MM.1S (cell line): ENCODE results near the gene CCDC88C.

Source experiments
- DNase-seq: peaks from one replicate; pipeline ENCODE4 v3.0.0-alpha.2; 2015
- H2AFZ ChIP-seq: fragments of 300-600 bp; sonication (generic); 2 replicates; pipeline ENCODE4 v1.6.0; 2016; ENCODE audit warnings: antibody characterized with exemption, low read length
- H3F3A ChIP-seq: fragments of 300-600 bp; sonication (generic); 2 replicates; pipeline ENCODE4 v1.6.1; 2016; ENCODE audit warnings: mild to moderate bottlenecking, antibody characterized with exemption, low read length, moderate library complexity, mixed read lengths; ENCODE audit not compliant: insufficient read depth
- H3K27ac ChIP-seq: fragments of 300-600 bp; sonication (generic); 2 replicates; pipeline ENCODE4 v1.5.1; 2016; ENCODE audit warnings: mild to moderate bottlenecking, low read length
- H3K27me3 ChIP-seq: fragments of 300-600 bp; sonication (generic); replicated peaks from 2 replicates; pipeline ENCODE4 v1.6.0; 2016; ENCODE audit warnings: low read length; ENCODE audit not compliant: insufficient read depth
- H3K36me3 ChIP-seq: fragments of 300-600 bp; sonication (generic); replicated peaks from 2 replicates; pipeline ENCODE4 v1.6.1; 2016; ENCODE audit warnings: mild to moderate bottlenecking, low read length, mixed read lengths; ENCODE audit not compliant: insufficient read depth
- H3K4me1 ChIP-seq: fragments of 300-600 bp; sonication (generic); 2 replicates; pipeline ENCODE4 v1.6.1; 2016; ENCODE audit warnings: low read length, mixed read lengths
- H3K4me2 ChIP-seq: fragments of 300-600 bp; sonication (generic); 2 replicates; pipeline ENCODE4 v1.6.0; 2016; ENCODE audit warnings: low read depth, low read length
- H3K4me3 ChIP-seq: fragments of 300-600 bp; sonication (generic); 2 replicates; pipeline ENCODE4 v1.5.1; 2016; ENCODE audit warnings: low read length, mixed read lengths
- H3K79me2 ChIP-seq: fragments of 300-600 bp; sonication (generic); 2 replicates; pipeline ENCODE4 v1.6.1; 2016; ENCODE audit warnings: mixed run types, low read length, mixed read lengths
- H3K9ac ChIP-seq: fragments of 300-600 bp; sonication (generic); 2 replicates; pipeline ENCODE4 v1.6.1; 2016; ENCODE audit warnings: low read length, mixed read lengths
- H3K9me2 ChIP-seq: fragments of 300-600 bp; sonication (generic); replicated peaks from 2 replicates; pipeline ENCODE4 v1.6.1; 2016; ENCODE audit warnings: mild to moderate bottlenecking, low read length, mixed read lengths; ENCODE audit not compliant: insufficient read depth
- H3K9me3 ChIP-seq: fragments of 300-600 bp; sonication (generic); replicated peaks from 2 replicates; pipeline ENCODE4 v1.6.1; 2016; ENCODE audit warnings: mild to moderate bottlenecking, low read length, mixed read lengths; ENCODE audit not compliant: insufficient read depth
- H4K20me1 ChIP-seq: fragments of 300-600 bp; sonication (generic); 2 replicates; pipeline ENCODE4 v1.6.1; 2016; ENCODE audit warnings: mild to moderate bottlenecking, low read length, moderate library complexity, mixed read lengths; ENCODE audit not compliant: insufficient read depth
- EZH2 ChIP-seq: fragments of 300-600 bp; sonication (generic); optimal IDR thresholded peaks from 2 replicates; pipeline ENCODE3; 2017; ENCODE audit warnings: low read depth, mild to moderate bottlenecking, antibody characterized with exemption, low read length, mixed read lengths
- EZH2phosphoT487 ChIP-seq: fragments of 300-600 bp; sonication (generic); IDR thresholded peaks from 2 replicates; pipeline ENCODE4 v1.6.1; 2018; ENCODE audit warnings: antibody characterized with exemption, low read length
- TF ChIP-seq, protein P1 (sequence below): fragments of 300-600 bp; sonication (generic); IDR thresholded peaks from 2 replicates; pipeline ENCODE4 v1.5.1; 2016; ENCODE audit warnings: antibody characterized with exemption, low read length, mixed read lengths

CCDC88C gene

GRCh38 chr14:91243074-91243471 lies 174.5 kb downstream of the CCDC88C start:
- TF ChIP-seq, protein P1, sequence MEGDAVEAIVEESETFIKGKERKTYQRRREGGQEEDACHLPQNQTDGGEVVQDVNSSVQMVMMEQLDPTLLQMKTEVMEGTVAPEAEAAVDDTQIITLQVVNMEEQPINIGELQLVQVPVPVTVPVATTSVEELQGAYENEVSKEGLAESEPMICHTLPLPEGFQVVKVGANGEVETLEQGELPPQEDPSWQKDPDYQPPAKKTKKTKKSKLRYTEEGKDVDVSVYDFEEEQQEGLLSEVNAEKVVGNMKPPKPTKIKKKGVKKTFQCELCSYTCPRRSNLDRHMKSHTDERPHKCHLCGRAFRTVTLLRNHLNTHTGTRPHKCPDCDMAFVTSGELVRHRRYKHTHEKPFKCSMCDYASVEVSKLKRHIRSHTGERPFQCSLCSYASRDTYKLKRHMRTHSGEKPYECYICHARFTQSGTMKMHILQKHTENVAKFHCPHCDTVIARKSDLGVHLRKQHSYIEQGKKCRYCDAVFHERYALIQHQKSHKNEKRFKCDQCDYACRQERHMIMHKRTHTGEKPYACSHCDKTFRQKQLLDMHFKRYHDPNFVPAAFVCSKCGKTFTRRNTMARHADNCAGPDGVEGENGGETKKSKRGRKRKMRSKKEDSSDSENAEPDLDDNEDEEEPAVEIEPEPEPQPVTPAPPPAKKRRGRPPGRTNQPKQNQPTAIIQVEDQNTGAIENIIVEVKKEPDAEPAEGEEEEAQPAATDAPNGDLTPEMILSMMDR = no peak
- TF ChIP-seq EZH2phosphoT487 (no peak), EZH2 (no peak)
- Histone ChIP-seq H2AFZ (no peak overlapping the region), H3K9me2 (no peaks in the 10 kb centered on the region), H3K9ac (no peak overlapping the region), H3K4me1 (peaks cover 21% of the 10 kb centered on the region), H3K9me3 (no peaks in the 10 kb centered on the region), H3K27ac (peak overlapping the region; percentile 44; the same call in 1 of the 2 replicates), H3K27me3 (no peaks in the 10 kb centered on the region), H3K4me2 (peak overlapping the region; percentile 45; the same call in 1 of the 2 replicates), H3K79me2 (no peaks in the 10 kb centered on the region), H3K4me3 (no peak overlapping the region), H3F3A (no peaks in the 10 kb centered on the region), H4K20me1 (no peaks in the 10 kb centered on the region), H3K36me3 (no peaks in the 10 kb centered on the region)
- DNase-seq = no peak

GRCh38 chr14:91242635-91243034 lies 175.0 kb downstream of the CCDC88C start:
- no peak overlapping the region for H3K4me3 ChIP-seq
- H3K36me3 ChIP-seq = no peaks in the 10 kb centered on the region
- H2AFZ ChIP-seq = no peak overlapping the region
- no peak for TF ChIP-seq EZH2
- TF ChIP-seq, protein P1 = no peak
- TF ChIP-seq EZH2phosphoT487 = no peak
- peaks cover 21% of the 10 kb centered on the region for H3K4me1 ChIP-seq
- H3K4me2 ChIP-seq = no peak overlapping the region
- no peak overlapping the region for H3K27ac ChIP-seq
- no peaks in the 10 kb centered on the region for H3K9me3 ChIP-seq
- no peaks in the 10 kb centered on the region for H3K27me3 ChIP-seq
- no peaks in the 10 kb centered on the region for H3K9me2 ChIP-seq
- no peaks in the 10 kb centered on the region for H4K20me1 ChIP-seq
- no peaks in the 10 kb centered on the region for H3F3A ChIP-seq
- no peak overlapping the region for H3K9ac ChIP-seq
- H3K79me2 ChIP-seq = no peaks in the 10 kb centered on the region
- DNase-seq = no peak

GRCh38 chr14:91241863-91242262 lies 175.8 kb downstream of the CCDC88C start:
- H3K27ac ChIP-seq = peak overlapping the region; percentile 29; the same call in 1 of the 2 replicates
- no peak overlapping the region for H3K4me3 ChIP-seq
- H3K27me3 ChIP-seq = no peaks in the 10 kb centered on the region
- no peaks in the 10 kb centered on the region for H3K9me2 ChIP-seq
- no peaks in the 10 kb centered on the region for H3K9me3 ChIP-seq
- no peaks in the 10 kb centered on the region for H3F3A ChIP-seq
- H4K20me1 ChIP-seq = no peaks in the 10 kb centered on the region
- no peak overlapping the region for H3K9ac ChIP-seq
- no peaks in the 10 kb centered on the region for H3K36me3 ChIP-seq
- H3K79me2 ChIP-seq = no peaks in the 10 kb centered on the region
- H3K4me2 ChIP-seq = peak overlapping the region; percentile 2; the same call in 1 of the 2 replicates
- DNase-seq = no peak
- no peak for TF ChIP-seq EZH2phosphoT487
- TF ChIP-seq, protein P1 = no peak
- TF ChIP-seq EZH2 = no peak
- H2AFZ ChIP-seq = no peak overlapping the region
- peaks cover 21% of the 10 kb centered on the region for H3K4me1 ChIP-seq
